Stimulated activated CD4-positive, alpha-beta T cell treated with anti-CD3 and anti-CD28 coated beads, Interleukin-12 subunit alpha, Interleukin-12 subunit beta, amount 100 ng/mL, for 4 hours (primary cell): ENCODE data around the gene FCN3.
"Not testable (repeated sequence)": the region's sequence is repeated elsewhere in the genome, so short reads cannot be mapped to it uniquely, and the experiment has no call there.

ENCODE experiments used
- DNase-seq: peaks from one replicate; pipeline ENCODE4 v3.0.0-alpha.2; 2020

The FCN3 gene

GRCh38 chr1:27398405-27399149 is 24.0 kb upstream of the FCN3 start:
- DNase-seq, result no peak

GRCh38 chr1:27397749-27398148 is 23.1 kb upstream of the FCN3 start:
- no peak for DNase-seq

GRCh38 chr1:27397110-27397509 is 22.5 kb upstream of the FCN3 start:
- no peak for DNase-seq

DNA sequence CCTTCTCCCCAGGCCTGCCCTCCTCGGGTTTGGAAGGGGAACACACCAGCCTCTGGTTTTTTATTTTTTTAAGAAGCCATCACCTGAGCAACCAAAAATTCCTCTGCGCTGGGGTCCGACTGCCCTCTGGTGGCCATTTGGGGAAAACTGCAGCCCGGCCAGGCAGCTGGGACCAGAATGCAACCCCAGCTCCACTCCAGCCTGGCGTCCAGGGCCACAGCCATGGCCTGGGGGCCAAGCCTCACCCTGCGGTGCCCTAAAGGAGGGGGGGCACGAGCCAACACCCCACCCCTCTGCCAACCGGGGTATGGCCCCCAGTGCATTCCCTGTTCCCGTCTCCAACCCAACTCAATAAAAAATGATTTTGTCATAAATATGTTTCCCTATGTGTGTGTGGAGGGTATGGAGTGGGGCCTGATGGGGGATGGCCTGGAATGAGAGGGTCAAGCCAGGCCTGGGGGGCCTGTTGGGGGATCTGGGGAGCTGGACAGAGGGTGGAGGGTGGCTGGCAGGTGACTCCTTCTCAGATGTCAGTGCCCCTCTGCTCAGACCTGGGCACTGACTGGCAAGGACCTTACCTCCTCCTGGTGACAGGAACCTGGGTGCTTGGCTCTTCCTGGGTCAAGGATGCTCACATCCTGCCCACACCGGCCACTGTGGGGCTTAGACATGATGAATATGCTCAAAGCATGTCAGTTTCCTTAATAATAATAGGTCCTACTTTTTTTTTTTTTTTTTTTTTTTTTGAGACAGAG is 21.0 kb upstream of the FCN3 start:
- DNase-seq, result peak; percentile 67

GRCh38 chr1:27394925-27395324 is 20.3 kb upstream of the FCN3 start:
- DNase-seq, result no peak

- no peak for DNase-seq
Observed at GRCh38 chr1:27394282-27394658, 19.6 kb upstream of the FCN3 start.

- no peak for DNase-seq
Observed at GRCh38 chr1:27393641-27394281, 19.1 kb upstream of the FCN3 start.

- no peak for DNase-seq
Observed at GRCh38 chr1:27392778-27393635, 18.4 kb upstream of the FCN3 start.

DNA sequence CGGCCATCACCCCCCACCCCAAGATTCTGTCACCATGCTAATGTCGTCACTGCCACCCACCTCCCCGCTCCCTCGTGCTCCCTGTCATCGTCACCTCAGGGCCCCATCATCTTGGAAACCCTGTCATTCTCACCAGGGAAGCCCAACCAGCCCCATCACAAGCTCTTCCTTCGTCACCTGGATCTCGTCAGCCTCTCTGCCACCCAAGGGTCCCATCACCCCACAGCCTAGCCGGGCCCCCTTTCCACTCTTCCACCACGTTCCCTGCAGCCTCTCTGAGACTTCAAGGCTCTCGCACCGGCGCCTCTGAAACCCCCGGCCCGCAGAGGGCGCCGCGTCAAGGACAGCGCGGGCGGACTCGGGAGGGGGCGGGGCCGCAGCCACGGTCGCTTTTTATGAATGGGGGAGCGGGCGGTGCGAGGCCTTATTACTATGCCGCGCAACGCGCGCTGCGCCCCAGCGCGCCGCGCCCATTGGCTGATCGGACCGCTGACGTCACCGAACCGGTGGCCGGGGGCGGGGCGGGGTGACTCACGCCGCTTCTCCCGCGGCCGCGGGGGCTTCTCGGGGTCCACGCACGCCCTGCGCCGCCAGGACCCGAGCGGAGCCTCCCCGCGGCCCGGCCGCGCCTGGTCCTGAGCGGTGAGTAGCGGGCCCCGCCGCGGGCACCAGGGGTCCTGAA is 17.6 kb upstream of the FCN3 start, which contains the start of gene GPR3:
TSS of gene GPR3 (plus strand) at position 527 of the 682 bp plus-strand sequence. CDS start 1,177 bp downstream, outside the sequence.
- DNase-seq, result peak; percentile 94

DNA sequence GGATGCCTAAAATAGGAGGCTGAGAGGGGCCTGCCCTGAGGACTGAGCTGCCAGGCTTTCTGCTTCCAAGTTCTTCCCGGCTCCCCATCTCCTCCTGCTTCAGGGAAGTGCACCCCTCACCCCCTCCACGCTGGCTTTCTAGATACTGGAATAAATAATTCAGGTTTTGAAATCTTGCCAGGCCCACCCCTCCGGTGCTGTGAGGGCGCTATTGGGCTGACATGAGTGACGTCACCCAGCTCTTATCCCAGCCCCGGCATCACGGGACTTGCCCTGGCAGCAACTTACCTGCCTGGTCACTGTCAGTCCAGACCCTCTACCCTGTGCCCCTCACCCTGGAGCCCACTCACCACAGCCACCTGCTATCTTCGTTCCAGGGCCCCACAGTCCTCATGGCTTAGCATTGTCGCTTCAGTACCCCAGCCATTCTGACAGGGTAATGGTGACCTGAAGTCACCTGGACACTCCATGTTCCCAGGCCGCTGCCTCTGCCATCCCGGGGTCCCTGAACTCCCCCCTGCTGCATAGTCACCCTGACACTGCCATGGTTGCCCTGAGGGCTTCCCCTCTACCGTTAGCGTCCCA is 17.0 kb upstream of the FCN3 start:
- DNase-seq, result no peak

DNA sequence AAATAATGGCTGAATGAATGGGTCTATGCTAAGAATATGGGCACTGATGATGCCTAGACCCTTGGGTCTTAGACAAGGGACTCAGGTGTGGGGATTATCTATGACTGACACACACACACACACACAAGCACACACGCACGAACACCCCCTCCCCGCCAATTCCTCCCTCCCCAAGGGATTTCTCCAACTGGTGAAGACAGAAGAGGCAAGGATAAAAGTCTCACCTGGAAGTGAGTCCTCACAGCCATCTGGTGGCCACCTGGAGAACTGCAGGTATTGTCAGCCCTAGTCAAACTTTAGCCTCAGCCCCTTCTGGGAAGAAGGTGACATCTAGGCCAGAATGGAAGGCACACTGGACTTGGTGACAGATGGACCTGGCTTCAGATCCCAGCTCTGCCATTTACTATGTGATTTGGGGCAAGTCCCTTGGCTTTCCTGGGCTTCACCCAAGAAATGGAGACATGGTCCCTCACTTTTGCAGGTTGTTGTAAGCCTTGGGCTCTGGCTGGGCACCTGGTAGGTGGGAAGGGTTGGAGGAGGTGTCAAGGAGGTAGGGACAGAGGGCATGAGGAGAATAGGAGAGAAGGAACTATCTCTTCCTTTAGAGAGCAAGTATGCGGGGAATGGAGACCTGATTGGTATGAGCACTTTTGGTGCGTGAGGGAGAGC is 13.8 kb upstream of the FCN3 start:
- DNase-seq, result peak; percentile 73

DNA sequence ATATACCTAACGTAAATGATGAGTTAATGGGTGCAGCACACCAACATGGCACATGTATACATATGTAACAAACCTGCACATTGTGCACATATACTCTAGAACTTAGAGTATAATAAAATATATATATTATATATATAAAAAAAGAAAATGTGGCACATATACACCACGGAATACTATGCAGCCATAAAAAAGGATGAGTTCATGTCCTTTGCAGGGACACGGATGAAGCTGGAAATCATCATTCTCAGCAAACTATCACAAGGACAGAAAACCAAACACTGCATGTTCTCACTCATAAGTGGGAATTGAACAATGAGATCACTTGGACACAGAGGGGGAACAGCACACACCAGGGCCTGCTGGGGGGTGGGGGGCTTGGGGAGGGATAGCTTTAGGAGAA is 10.2 kb upstream of the FCN3 start:
- not testable (repeated sequence) for DNase-seq

- DNase-seq, result no peak
Observed at GRCh38 chr1:27383661-27384060, 9.0 kb upstream of the FCN3 start.

DNA sequence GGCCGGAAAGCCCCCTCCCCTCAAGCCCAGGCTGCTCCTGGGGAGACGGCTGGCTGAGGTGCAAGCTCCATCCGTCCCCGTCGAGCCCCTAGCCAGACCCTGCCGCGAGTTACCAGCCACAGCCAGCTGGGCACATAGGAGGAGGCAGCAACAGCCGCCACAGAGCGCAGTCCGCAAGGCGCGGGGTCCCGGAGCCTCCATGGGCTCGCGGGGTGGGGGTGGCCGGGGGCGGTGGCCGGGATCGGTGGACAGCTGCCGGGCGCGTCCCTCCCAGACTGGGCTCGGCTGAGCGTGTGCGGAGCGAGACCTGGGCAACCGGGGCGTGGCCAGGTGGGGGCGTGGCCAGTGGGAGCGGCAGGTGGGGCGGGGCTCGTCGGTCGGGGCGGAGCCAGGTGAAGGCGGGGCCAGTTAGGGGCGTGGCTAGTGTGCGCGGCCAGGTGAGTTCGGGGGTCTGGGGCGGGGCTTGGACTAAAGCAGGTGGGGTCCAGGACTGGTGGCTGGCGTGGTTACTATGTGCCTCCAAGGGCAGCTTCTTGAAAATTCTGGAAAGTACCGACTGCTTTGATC is 8.5 kb upstream of the FCN3 start, which contains the start of gene CD164L2:
TSS of gene CD164L2 (minus strand) at position 295 of the 567 bp plus-strand sequence. CDS start at position 201, 94 bp downstream.
- DNase-seq, result peak; percentile 34

- no peak for DNase-seq
Observed at GRCh38 chr1:27381969-27382762, 7.5 kb upstream of the FCN3 start.

GRCh38 chr1:27380766-27381733 is 6.4 kb upstream of the FCN3 start:
- no peak for DNase-seq

DNA sequence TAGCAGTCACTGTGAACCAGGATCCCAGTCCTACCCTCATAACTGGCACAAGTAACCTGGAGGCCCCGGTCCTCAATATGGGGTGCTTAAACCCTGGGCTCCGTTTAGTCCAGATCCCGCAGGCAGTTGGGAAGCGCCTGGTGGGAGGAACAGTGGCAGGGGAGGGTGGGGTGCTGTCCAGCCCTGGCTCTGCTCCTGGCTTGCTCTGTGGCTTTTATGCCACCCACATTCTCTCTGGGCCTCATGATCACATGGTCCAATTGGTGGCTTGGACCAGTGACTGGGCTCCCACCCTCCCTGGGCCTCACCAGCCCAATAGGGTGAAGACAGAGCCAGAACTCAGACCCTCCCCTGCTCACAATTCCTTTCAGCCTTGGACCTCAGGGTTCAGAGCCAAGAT is 5.6 kb upstream of the FCN3 start:
- no peak for DNase-seq

DNA sequence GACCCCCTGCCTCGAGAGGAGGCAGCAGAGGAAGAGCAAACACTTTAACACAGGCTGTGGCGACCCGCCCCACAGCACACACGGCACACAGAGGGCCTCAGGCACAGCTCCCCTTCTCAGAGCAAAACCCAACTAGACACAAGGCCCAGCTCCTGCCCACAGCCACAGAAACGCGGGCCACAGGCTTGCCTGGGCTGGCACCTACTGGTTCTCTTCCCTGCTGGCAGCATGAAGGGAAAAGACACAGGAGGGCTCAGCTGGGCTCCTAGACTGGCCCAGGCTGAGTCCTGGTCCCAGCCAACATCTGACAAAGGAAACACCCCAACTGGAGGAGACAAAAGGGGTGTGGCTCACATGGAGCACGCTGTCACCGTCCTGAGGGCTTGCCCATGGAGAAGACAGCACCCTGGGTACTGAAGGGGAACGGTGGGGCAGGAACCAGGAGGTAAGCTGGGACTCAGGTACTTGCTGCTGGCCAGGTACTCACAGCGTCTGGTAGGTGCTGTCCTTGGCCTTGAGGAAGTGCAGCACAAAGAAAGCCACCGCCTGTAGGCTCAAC is 5.0 kb upstream of the FCN3 start:
- no peak for DNase-seq
